GM12878 (cell line): ENCODE data around the gene NIPAL4. TPM values are rescaled to one million over a fixed set of nuclear protein-coding genes. Genes with fewer than 3 reads are reported as not detected.

Experiments used
- E2F8 ChIP-seq: fragments of 450-650 bp; IDR thresholded peaks from 2 replicates; pipeline ENCODE4 v1.6.1; 2018; ENCODE audit warnings: mild to moderate bottlenecking, low read depth, moderate library complexity; ENCODE audit not compliant: partially characterized antibody
- RFX5 ChIP-seq: IDR thresholded peaks from 2 replicates; pipeline ENCODE4 v1.6.1; 2011; ENCODE audit warnings: low read depth, low read length, improper control_type of control experiment
- ZBTB4 ChIP-seq: fragments of 450-650 bp; formaldehyde crosslinking; IDR thresholded peaks from 2 replicates; pipeline ENCODE4 v1.4.0; 2022; ENCODE audit warnings: mild to moderate bottlenecking, moderate library complexity
- polyA plus RNA-seq, 11 experiments: library from polyadenylated mRNA; depleted of rRNA in 4 of 11; unstranded in 6 of 11; stranded (reverse) in 5 of 11; fragments of >200 nt; fragmentation: Nextera tagmentation in 4 of 11; fragmentation: Illumina TruSeq in 1 of 11; extraction: Ambion mirVana in 4 of 11; extraction: Trizol in 1 of 11; gene quantifications; 1 replicate in 1 of 11; 2 replicates in 10 of 11; pipeline versions ENCODE4 v1.2.1 to v1.2.3, GENCODE V29; 2011 to 2016; ENCODE audit warnings: inconsistent platforms in 2 of 11, missing spikeins in 2 of 11, low read depth in 1 of 11
- total RNA-seq, 4 experiments: library from RNA; depleted of rRNA in 3 of 4; stranded (reverse); fragments of >200 nt in 3 of 4; fragmentation: Illumina TruSeq in 1 of 4; extraction: Trizol in 1 of 4; gene quantifications; 2 replicates each; pipeline versions ENCODE4 v1.2.1 to v1.2.3, GENCODE V29; 2013 to 2021

NIPAL4 gene
- total and polyA plus RNA-seq, 10 of the 15 experiments (the other 5 are each of a cell fraction or from before 2014, with no cell fraction given), result 0.11 to 15.5 (median 5.9) TPM

GRCh38 chr5:157463081-157463480 is 3.1 kb downstream of the NIPAL4 start (continued):
- TF ChIP-seq RFX5, result no peak
- TF ChIP-seq ZBTB4 (CRISPR knock-in tag), result no peak
- no peak for TF ChIP-seq E2F8
- TF ChIP-seq, all 136 proteins: peak for 0
